Transverse colon (tissue), 4 donors: ENCODE measurements around the gene FILIP1L. TPM values are rescaled to one million over a fixed set of nuclear protein-coding genes. Genes with fewer than 3 reads are reported as not detected.

Experiments
- DNase-seq: peaks from one replicate; pipeline ENCODE4 v3.0.0-alpha.2; 2019
- H3K27ac ChIP-seq, 4 donors: fragments of 200-600 bp; sonication (generic); 2 replicates each; pipeline ENCODE4 v1.5.1; 2016 to 2018; ENCODE audit warnings: inconsistent platforms in 4 of 4
- H3K27me3 ChIP-seq: fragments of 200-600 bp; sonication (generic); 2 replicates; pipeline ENCODE4 v1.5.1; 2017; ENCODE audit warnings: inconsistent platforms
- H3K36me3 ChIP-seq, 4 donors: fragments of 200-600 bp; sonication (generic); 2 replicates each; pipeline ENCODE4 v1.5.1; 2017 to 2019; ENCODE audit warnings: inconsistent platforms in 4 of 4
- H3K4me1 ChIP-seq, 4 donors: fragments of 200-600 bp; sonication (generic); 2 replicates each; pipeline ENCODE4 v1.5.1; 2017 to 2020; ENCODE audit warnings: inconsistent platforms in 4 of 4
- H3K4me3 ChIP-seq, 4 donors: fragments of 200-600 bp; sonication (generic); 1 replicate in 1 of 4; 2 replicates in 3 of 4; pipeline versions ENCODE4 v1.5.1 to v1.6.1; 2017 to 2019; ENCODE audit warnings: inconsistent platforms in 4 of 4
- H3K9me3 ChIP-seq, 2 donors: fragments of 200-600 bp; sonication (generic); 2 replicates each; pipeline ENCODE4 v1.5.1; 2017 to 2019; ENCODE audit warnings: inconsistent platforms in 2 of 2
- EP300 ChIP-seq: sonication (generic); formaldehyde crosslinking; IDR thresholded peaks from one replicate; pipeline ENCODE4 v1.6.1; 2017; ENCODE audit warnings: antibody characterized with exemption, low read depth
- POLR2A ChIP-seq: fragments of 450-650 bp; IDR thresholded peaks from one replicate; pipeline ENCODE4 v1.6.1; 2016; ENCODE audit warnings: antibody characterized with exemption, mild to moderate bottlenecking, moderate library complexity
- POLR2AphosphoS5 ChIP-seq, 3 donors: sonication (generic); formaldehyde crosslinking; IDR thresholded peaks; one replicate each; pipeline ENCODE4 v1.6.1; 2016; ENCODE audit warnings: antibody characterized with exemption in 3 of 3
- WGBS, 2 donors: methylation state at CpG; one replicate each; pipeline ENCODE4 v1.1.5; 2018; ENCODE audit warnings: low coverage in 1 of 2; 5-methylcytosine and 5-hydroxymethylcytosine counted together
- in situ Hi-C, 4 donors: fragments of 200-750 bp; cut with MboI; loops; one replicate each; pipeline versions ENCODE4 v1.15.0 to v1.15.1; 2017; ENCODE audit warnings: low sequenced_read_pairs in 3 of 4, low pct_ligation_motif_present in 1 of 4, low pct_unique_long_range_greater_than_20kb in 1 of 4
- intact Hi-C: fragments of 100-400 bp; cut with DNase I; formaldehyde crosslinking; loops from one replicate; pipeline ENCODE4 v1.15.1; 2023; ENCODE audit warnings: low total_unique reads
- total RNA-seq, 4 donors: library from RNA; depleted of rRNA; stranded (reverse); fragments of >200 nt; gene quantifications; one replicate each; pipeline ENCODE4 v1.1.0, GENCODE V29; 2016
- TF ChIP-seq, protein P1 (sequence below), 5 experiments: fragments of 200-600 bp in 3 of 5; fragments of 450-650 bp in 2 of 5; sonication (generic) in 3 of 5; IDR thresholded peaks; 1 replicate in 2 of 5; 2 replicates in 3 of 5; pipeline ENCODE4 v1.5.1; 2016 to 2017; ENCODE audit warnings: antibody characterized with exemption in 5 of 5, inconsistent platforms in 3 of 5, mild to moderate bottlenecking in 2 of 5, moderate library complexity in 1 of 5

Gene FILIP1L
- total RNA-seq, 4 donors from 2014 or later = 12.3 to 38.2 (median 26.9) TPM

DNA sequence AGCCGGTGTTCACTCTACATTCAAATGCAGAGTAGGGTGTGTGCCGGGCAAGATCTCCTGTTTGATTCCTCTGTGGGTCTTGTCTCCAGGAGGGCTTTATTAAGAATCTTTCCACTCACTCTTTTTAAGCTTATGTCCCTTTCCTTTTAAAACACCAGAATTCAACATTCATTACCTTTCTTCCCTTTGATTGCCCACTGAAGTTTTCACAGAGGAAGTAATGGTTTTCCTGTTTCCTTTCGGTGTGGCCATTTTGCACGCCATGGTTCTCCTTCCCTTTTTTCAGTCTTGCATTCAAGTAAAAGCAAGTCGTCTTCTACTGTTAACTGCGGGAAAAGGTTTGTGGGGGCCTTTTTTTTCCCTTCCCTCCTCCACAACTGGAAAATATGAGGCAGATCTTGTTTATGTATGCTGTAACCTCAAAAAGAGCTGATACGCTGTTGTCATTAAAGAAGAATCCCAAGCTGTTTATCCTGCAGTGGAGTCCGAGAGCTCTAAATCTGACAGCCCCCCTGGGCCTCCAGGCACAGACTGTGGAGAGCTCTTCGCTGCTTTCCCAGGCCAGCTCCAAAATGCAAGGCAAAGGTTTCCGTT is 40.5 kb downstream of the FILIP1L start:
- H3K27me3 ChIP-seq = no peaks in the 10 kb centered on the region
- H3K27ac ChIP-seq = peak overlapping the region; percentile 66 to 74 (median 72)
- WGBS, 2 donors = 53 to 57% methylated on average over 5 to 10 of the region's 10 CpGs
- peak; percentile 26 for DNase-seq
- H3K9me3 ChIP-seq = no peaks in the 10 kb centered on the region
- intact Hi-C loops (no loop called here), in situ Hi-C loops (loop anchor here (25.0 kb wide), 4 partner anchors 163 to 237 kb away; partner anchors contain the start of gene TBC1D23 (in 1 of the 4))
- no peak overlapping the region for H3K4me3 ChIP-seq
- peak in 2 of 3 donors; percentile 39 to 50 for TF ChIP-seq POLR2AphosphoS5 (IDR thresholded peaks at IDR 0.05)
- no peak for TF ChIP-seq EP300
- TF ChIP-seq, protein P1, sequence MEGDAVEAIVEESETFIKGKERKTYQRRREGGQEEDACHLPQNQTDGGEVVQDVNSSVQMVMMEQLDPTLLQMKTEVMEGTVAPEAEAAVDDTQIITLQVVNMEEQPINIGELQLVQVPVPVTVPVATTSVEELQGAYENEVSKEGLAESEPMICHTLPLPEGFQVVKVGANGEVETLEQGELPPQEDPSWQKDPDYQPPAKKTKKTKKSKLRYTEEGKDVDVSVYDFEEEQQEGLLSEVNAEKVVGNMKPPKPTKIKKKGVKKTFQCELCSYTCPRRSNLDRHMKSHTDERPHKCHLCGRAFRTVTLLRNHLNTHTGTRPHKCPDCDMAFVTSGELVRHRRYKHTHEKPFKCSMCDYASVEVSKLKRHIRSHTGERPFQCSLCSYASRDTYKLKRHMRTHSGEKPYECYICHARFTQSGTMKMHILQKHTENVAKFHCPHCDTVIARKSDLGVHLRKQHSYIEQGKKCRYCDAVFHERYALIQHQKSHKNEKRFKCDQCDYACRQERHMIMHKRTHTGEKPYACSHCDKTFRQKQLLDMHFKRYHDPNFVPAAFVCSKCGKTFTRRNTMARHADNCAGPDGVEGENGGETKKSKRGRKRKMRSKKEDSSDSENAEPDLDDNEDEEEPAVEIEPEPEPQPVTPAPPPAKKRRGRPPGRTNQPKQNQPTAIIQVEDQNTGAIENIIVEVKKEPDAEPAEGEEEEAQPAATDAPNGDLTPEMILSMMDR (IDR thresholded peaks at IDR 0.05) = no peak
- TF ChIP-seq POLR2A = no peak
- no peaks in the 10 kb centered on the region for H3K36me3 ChIP-seq
- peaks cover 17 to 54% (median 29%) of the 10 kb centered on the region in 4 donors for H3K4me1 ChIP-seq

DNA sequence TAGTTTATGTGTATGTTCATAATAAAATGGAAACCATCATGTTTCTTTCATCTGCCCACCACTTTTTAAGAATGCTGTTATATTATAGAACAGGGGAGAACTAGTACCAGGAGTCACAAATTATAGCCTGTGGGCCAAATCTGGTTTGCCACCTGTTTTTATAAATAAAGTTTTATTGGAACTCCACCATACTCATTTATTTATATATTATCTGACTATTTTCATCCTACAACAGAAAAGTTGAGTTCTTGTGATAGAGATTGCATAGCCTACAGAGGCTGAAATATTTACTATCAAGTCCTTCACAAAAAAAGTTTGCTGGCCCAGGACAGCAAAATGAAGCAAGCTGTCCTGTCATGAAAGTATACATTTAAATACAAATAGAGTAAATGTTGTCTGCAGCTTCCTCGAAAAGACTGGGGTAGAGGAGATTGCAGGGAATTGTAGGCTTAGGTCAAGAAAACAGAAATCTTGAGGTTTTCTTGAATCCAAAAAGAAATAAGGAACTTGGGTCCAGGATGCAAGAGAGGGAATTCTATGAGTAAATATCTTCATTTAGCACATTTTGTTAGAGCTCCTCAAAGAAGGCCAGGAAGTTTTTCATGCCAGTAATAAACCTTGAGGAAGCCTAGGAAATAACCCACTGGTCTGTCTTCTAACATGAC is 41.1 kb downstream of the FILIP1L start:
- TF ChIP-seq, protein P1 (IDR thresholded peaks at IDR 0.05) = no peak
- TF ChIP-seq POLR2A (no peak), EP300 (no peak), POLR2AphosphoS5 (IDR thresholded peaks at IDR 0.05) (no peak)
- DNase-seq = no peak
- Histone ChIP-seq H3K4me3 (no peak overlapping the region), H3K27me3 (no peaks in the 10 kb centered on the region), H3K36me3 (no peaks in the 10 kb centered on the region), H3K4me1 (peaks cover 17 to 58% (median 29%) of the 10 kb centered on the region in 4 donors), H3K27ac (peak overlapping the region; percentile 66 to 74 (median 72)), H3K9me3 (no peaks in the 10 kb centered on the region)
- in situ Hi-C loops (loop anchor here (25.0 kb wide), 4 partner anchors 164 to 236 kb away; partner anchors contain the start of gene TBC1D23 (in 1 of the 4)), intact Hi-C loops (no loop called here)
- WGBS, 2 donors = 45 to 67% methylated on average over 1 of the region's 1 CpG

DNA sequence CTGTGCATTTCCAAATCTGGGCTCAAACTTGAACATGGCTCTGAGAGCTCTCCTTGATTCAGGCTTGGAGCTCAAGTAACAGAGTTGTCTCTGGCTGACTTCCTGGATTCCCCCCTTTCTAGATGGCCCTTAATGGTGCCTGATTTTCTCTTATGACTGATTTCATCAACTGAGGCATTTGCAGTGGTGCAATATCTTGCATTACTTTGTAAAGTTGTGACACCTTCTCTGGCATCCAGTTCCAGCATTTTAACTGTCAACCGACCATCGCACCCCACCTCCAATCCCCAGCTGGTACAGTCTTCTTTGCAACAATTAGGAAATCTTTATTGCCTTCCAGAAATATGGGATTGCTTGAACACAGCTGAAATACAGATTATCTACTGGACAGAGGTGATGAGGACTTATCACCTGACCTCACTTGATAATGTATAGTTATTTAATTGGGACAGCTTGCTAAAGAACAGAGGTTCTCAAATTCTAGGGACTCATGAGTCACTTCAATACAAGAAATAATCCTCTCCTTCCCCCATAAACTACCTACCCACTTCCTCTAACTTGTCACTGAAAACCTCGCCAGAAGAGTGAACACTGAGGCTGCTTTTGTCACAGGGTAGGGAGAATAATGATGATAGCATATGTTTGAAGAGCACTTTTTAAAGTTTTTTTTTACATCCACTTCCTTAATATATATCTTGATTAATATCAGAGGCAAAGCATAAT is 41.8 kb downstream of the FILIP1L start:
- TF ChIP-seq POLR2A (no peak), EP300 (no peak), POLR2AphosphoS5 (IDR thresholded peaks at IDR 0.05) (no peak)
- TF ChIP-seq, protein P1 (IDR thresholded peaks at IDR 0.05) = no peak
- intact Hi-C loops (no loop called here), in situ Hi-C loops (loop anchor here (25.0 kb wide), 4 partner anchors 165 to 235 kb away; partner anchors contain the start of gene TBC1D23 (in 1 of the 4))
- Histone ChIP-seq H3K27ac (peak overlapping the region in 3 of 4 donors; percentile 72 to 74 (median 72)), H3K9me3 (no peaks in the 10 kb centered on the region), H3K4me3 (no peak overlapping the region), H3K36me3 (no peaks in the 10 kb centered on the region), H3K4me1 (peaks cover 16 to 60% (median 27%) of the 10 kb centered on the region in 4 donors), H3K27me3 (no peaks in the 10 kb centered on the region)
- DNase-seq = no peak
- WGBS, 2 donors = 92 to 93% methylated on average over 2 to 3 of the region's 3 CpGs

DNA sequence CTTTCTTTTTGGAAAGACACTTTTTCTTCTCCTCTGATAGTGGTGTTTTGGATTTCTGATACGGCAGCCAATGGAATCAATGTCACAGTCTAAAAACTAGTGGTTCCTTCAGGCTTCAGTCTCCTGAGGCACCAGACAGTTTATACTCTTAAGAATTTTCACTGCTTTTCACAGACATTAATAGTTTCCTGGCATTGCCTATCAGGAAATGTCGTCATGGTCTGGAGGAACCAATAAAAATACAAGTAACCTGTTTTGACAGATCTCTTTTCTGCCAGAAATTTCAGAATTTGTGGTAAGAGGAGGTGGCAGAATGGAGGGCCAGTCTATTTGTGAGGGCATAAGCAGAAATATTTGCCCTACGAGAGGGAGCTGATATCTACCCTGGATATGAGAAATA is 44.8 kb downstream of the FILIP1L start:
- Histone ChIP-seq H3K27me3 (no peaks in the 10 kb centered on the region), H3K9me3 (no peaks in the 10 kb centered on the region), H3K4me1 (peaks cover 0 to 41% (median 12%) of the 10 kb centered on the region in 4 donors), H3K4me3 (no peak overlapping the region), H3K36me3 (no peaks in the 10 kb centered on the region), H3K27ac (peak overlapping the region in 3 of 4 donors; percentile 15 to 36 (median 22))
- intact Hi-C loops (loop anchor here (10.0 kb wide), 1 partner anchor 185 kb away; no protein-coding TSS in a partner anchor), in situ Hi-C loops (loop anchor here (5.0 to 25.0 kb wide), 6 partner anchors 168 to 232 kb away; partner anchors contain the start of gene TBC1D23 (in 1 of the 4))
- TF ChIP-seq, protein P1 (IDR thresholded peaks at IDR 0.05) = no peak
- no peak for TF ChIP-seq EP300
- TF ChIP-seq POLR2A = no peak
- no peak for TF ChIP-seq POLR2AphosphoS5 (IDR thresholded peaks at IDR 0.05)
- DNase-seq = no peak
- WGBS, 2 donors = 76 to 88% methylated on average over 2 to 3 of the region's 3 CpGs
